Neural cell (in vitro differentiated cells): ENCODE measurements around the gene MTA1. TPM values are rescaled to one million over a fixed set of nuclear protein-coding genes. Genes with fewer than 3 reads are reported as not detected.

Experiments used
- H2AFZ ChIP-seq: fragments of 200-600, 300-800 bp; sonication (generic), shearing (Covaris generic); 2 replicates; pipeline ENCODE4 v1.6.0; 2014; ENCODE audit warnings: low read depth, mild to moderate bottlenecking, antibody characterized with exemption, low read length, moderate library complexity
- H3F3A ChIP-seq: fragments of 200-600 bp; shearing (Covaris generic); 2 replicates; pipeline ENCODE4 v1.6.1; 2016; ENCODE audit warnings: mild to moderate bottlenecking, moderate library complexity, mixed read lengths, antibody characterized with exemption, low read length; ENCODE audit not compliant: insufficient read depth, poor library complexity, severe bottlenecking
- H3K27ac ChIP-seq: fragments of 200-600, 300-800 bp; sonication (generic), shearing (Covaris generic); 2 replicates; pipeline ENCODE4 v1.5.1; 2014; ENCODE audit warnings: mild to moderate bottlenecking, low read length, moderate library complexity
- H3K27me3 ChIP-seq: fragments of 300-800, 200-600 bp; sonication (generic), shearing (Covaris generic); 2 replicates; pipeline ENCODE4 v1.6.0; 2014; ENCODE audit warnings: mild to moderate bottlenecking, low read depth, low read length, moderate library complexity; ENCODE audit not compliant: insufficient read depth
- H3K36me3 ChIP-seq: fragments of 300-800, 200-600 bp; sonication (generic), shearing (Covaris generic); 2 replicates; pipeline ENCODE4 v1.5.1; 2014; ENCODE audit warnings: mild to moderate bottlenecking, antibody characterized with exemption, low read length, moderate library complexity; ENCODE audit not compliant: insufficient read depth
- H3K4me2 ChIP-seq: fragments of 300-800, 200-600 bp; sonication (generic), shearing (Covaris generic); 2 replicates; pipeline ENCODE4 v1.6.0; 2014; ENCODE audit warnings: mild to moderate bottlenecking, low read length
- H3K4me3 ChIP-seq: fragments of 300-800, 200-600 bp; sonication (generic), shearing (Covaris generic); 2 replicates; pipeline ENCODE4 v1.5.1; 2014; ENCODE audit warnings: mild to moderate bottlenecking, low read length, moderate library complexity
- H3K79me2 ChIP-seq: fragments of 200-600 bp; shearing (Covaris generic); replicated peaks from 2 replicates; pipeline ENCODE4 v1.6.0; 2014; ENCODE audit warnings: mild to moderate bottlenecking, low read length, moderate library complexity; ENCODE audit not compliant: insufficient read depth
- H3K9ac ChIP-seq: fragments of 300-800, 200-600 bp; sonication (generic), shearing (Covaris generic); 2 replicates; pipeline ENCODE4 v1.6.1; 2016; ENCODE audit warnings: mild to moderate bottlenecking, low read length, mixed read lengths
- H3K9me2 ChIP-seq: fragments of 200-600 bp; shearing (Covaris generic); 2 replicates; pipeline ENCODE4 v1.6.1; 2016; ENCODE audit warnings: mild to moderate bottlenecking, low read length, mixed read lengths; ENCODE audit not compliant: insufficient read depth
- H3K9me3 ChIP-seq: fragments of 200-600, 300-800 bp; sonication (generic), shearing (Covaris generic); 2 replicates; pipeline ENCODE4 v1.6.1; 2016; ENCODE audit warnings: mild to moderate bottlenecking, mixed run types, low read length, moderate library complexity, mixed read lengths
- H4K20me1 ChIP-seq: fragments of 200-600 bp; shearing (Covaris generic); 2 replicates; pipeline ENCODE4 v1.6.1; 2016; ENCODE audit warnings: mild to moderate bottlenecking, mixed run types; ENCODE audit not compliant: insufficient read depth
- CTCF ChIP-seq: fragments of 450-650 bp; IDR thresholded peaks from 2 replicates; pipeline ENCODE4 v1.5.1; 2014; ENCODE audit warnings: antibody characterized with exemption, mild to moderate bottlenecking, moderate library complexity; ENCODE audit not compliant: poor library complexity, severe bottlenecking
- EP300 ChIP-seq: fragments of 450-650 bp; conservative IDR thresholded peaks from 2 replicates; pipeline ENCODE4 v1.6.1; 2014; ENCODE audit warnings: antibody characterized with exemption, mild to moderate bottlenecking, moderate library complexity; ENCODE audit not compliant: poor library complexity, severe bottlenecking
- EZH2 ChIP-seq: fragments of 200-600, 300-800 bp; shearing (Covaris generic), sonication (generic); IDR thresholded peaks from 2 replicates; pipeline ENCODE4 v1.6.1; 2014; ENCODE audit warnings: antibody characterized with exemption, low read length, borderline replicate concordance, mild to moderate bottlenecking; ENCODE audit not compliant: insufficient read depth, poor library complexity, severe bottlenecking
- MXI1 ChIP-seq: fragments of 450-650 bp; conservative IDR thresholded peaks from 2 replicates; pipeline ENCODE4 v1.6.1; 2014; ENCODE audit warnings: antibody characterized with exemption, mild to moderate bottlenecking; ENCODE audit not compliant: poor library complexity, severe bottlenecking
- POLR2AphosphoS5 ChIP-seq: IDR thresholded peaks from 2 replicates; pipeline ENCODE4 v1.6.1; 2012
- RAD21 ChIP-seq: fragments of 450-650 bp; conservative IDR thresholded peaks from 2 replicates; pipeline ENCODE4 v1.6.1; 2014; ENCODE audit warnings: antibody characterized with exemption, mild to moderate bottlenecking, moderate library complexity
- REST ChIP-seq: IDR thresholded peaks from 2 replicates; pipeline ENCODE4 v1.6.1; 2012; ENCODE audit warnings: borderline replicate concordance
- SMC3 ChIP-seq: fragments of 450-650 bp; conservative IDR thresholded peaks from 2 replicates; pipeline ENCODE4 v1.6.1; 2014; ENCODE audit warnings: antibody characterized with exemption, mild to moderate bottlenecking, moderate library complexity; ENCODE audit not compliant: poor library complexity
- TAF1 ChIP-seq: IDR thresholded peaks from 2 replicates; pipeline ENCODE4 v1.6.1; 2012; ENCODE audit warnings: low read depth
- polyA plus RNA-seq: library from polyadenylated mRNA; depleted of rRNA; stranded (reverse); fragments of >200 nt; gene quantifications from 2 replicates; pipeline ENCODE4 v1.2.3, GENCODE V29; 2014

MTA1 gene
- polyA plus RNA-seq, 1 donor from 2014 or later: 94.0 TPM

DNA sequence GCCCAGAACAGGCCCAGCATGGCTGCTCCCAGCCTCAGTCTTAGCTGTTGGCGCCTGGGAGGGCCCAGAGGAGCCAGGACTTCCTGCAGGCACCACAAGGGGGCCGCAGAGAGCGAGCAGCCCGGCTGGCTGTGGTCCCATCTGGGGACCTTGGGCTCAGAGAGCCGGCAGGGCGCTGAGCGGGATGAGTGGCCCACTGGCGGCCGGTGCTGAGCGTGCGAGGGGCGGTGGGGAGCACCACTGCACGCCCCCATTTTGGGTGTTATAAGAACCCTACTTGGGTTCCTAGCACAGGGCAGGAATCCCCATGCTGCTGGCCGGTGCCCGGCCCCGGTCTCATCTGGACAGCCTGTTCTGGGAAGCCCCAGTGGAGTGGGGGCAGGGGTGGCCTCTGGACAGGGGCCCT, 29.1 kb downstream of the MTA1 start:
- Histone ChIP-seq H3K4me3 (no peak overlapping the region), H3K27me3 (no peaks in the 10 kb centered on the region), H3K9me3 (no peaks in the 10 kb centered on the region), H3K27ac (no peak overlapping the region), H3K9ac (no peak overlapping the region), H3F3A (no peaks in the 10 kb centered on the region), H3K4me2 (no peak overlapping the region), H3K9me2 (no peaks in the 10 kb centered on the region), H3K36me3 (no peaks in the 10 kb centered on the region), H3K79me2 (no peaks in the 10 kb centered on the region), H4K20me1 (no peaks in the 10 kb centered on the region), H2AFZ (no peak overlapping the region)
- no peak for TF ChIP-seq MXI1
- peak; percentile 42 for TF ChIP-seq SMC3
- TF ChIP-seq TAF1: no peak
- no peak for TF ChIP-seq EP300
- TF ChIP-seq POLR2AphosphoS5: no peak
- peak; percentile 49 for TF ChIP-seq CTCF
- TF ChIP-seq REST: no peak
- TF ChIP-seq EZH2: no peak
- no peak for TF ChIP-seq RAD21

DNA sequence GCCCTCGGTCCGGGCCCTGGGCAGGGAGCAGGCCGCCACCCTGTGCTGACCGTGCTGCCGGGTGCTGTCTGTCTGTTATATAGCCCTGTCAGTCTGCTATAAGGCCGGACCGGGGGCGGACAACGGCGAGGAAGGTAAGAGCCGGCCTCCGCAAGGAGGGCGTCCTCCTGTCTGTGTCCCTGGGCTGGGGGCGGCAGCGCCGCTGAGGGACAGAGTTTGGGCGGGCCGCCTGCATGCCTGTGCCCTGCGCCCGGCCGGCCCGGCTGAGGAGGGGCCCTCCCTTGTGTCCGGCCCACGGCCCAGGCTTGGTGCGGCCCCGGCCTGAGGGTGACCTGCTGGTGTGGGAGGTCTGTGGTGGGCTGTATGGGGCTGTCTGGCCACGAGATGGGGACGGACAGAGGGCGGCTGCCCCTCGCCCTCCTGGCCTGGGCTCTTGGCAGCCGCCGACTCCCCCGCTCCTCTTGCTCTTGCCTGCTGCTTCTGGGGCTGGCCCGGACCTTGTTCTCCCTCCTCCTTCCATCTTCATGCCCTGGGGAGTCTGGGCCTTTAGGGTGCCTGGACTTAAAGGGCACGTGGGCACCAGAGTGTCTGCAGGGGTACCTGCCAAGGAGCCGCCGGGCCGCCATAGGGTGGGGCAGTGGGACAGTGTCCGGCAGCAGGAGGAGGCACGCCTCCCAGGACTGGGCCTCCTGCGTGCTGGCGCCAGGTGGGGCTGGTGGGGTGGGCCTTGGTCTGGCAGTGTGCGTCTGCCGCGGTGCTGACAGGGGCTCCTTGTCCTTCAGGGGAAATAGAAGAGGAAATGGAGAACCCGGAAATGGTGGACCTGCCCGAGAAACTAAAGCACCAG, 29.9 kb downstream of the MTA1 start:
- Histone ChIP-seq H3K27me3 (no peaks in the 10 kb centered on the region), H3K4me3 (no peak overlapping the region), H2AFZ (no peak overlapping the region), H3F3A (no peaks in the 10 kb centered on the region), H3K27ac (no peak overlapping the region), H3K79me2 (no peaks in the 10 kb centered on the region), H3K9ac (no peak overlapping the region), H3K36me3 (no peaks in the 10 kb centered on the region), H4K20me1 (no peaks in the 10 kb centered on the region), H3K4me2 (no peak overlapping the region), H3K9me2 (no peaks in the 10 kb centered on the region), H3K9me3 (no peaks in the 10 kb centered on the region)
- TF ChIP-seq RAD21 (no peak), EP300 (no peak), REST (no peak), SMC3 (no peak), TAF1 (no peak), EZH2 (no peak), CTCF (no peak), POLR2AphosphoS5 (no peak), MXI1 (no peak)
